Superior temporal gyrus (tissue), 1 donor: ENCODE data around the gene ZNF436.
"Not testable (repeated sequence)": the region's sequence is repeated elsewhere in the genome, so short reads cannot be mapped to it uniquely, and the experiment has no call there.

Experiments used
- DNase-seq: peaks from one replicate; pipeline ENCODE4 v3.0.0-alpha.2; 2016; ENCODE audit errors: extremely low spot score

ZNF436 gene

DNA sequence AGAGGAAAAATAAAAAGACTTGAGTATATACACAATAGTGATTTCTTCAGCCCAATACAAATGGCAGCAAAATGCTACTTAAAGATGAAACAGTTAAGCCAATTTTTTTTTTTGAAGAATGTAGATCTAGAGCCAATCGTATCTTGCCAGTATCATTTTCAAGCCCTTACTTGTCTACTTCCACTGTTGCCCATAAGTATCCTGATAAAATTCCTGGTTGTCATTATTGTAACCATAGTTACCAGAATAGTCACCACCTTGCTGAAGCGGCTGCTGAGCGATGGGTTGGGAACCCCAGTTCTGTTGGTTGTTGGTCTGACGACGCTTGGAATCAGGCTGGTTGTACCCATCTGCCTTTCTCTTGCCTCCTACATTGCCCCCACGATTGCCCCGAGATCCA is 59.4 kb downstream of the ZNF436 start:
- not testable (repeated sequence) for DNase-seq
